OCI-LY3 (cell line): ENCODE data around the gene ARMC3.

Source experiments
- EZH2phosphoT487 ChIP-seq: fragments of 200-600 bp; shearing (Covaris generic); IDR thresholded peaks from 2 replicates; pipeline ENCODE4 v1.6.1; 2018; ENCODE audit warnings: antibody characterized with exemption, mixed run types, low read depth
- TF ChIP-seq, protein P1 (sequence below): fragments of 200-600, 300-600 bp; sonication (generic); IDR thresholded peaks from 2 replicates; pipeline ENCODE4 v1.5.1; 2014; ENCODE audit warnings: antibody characterized with exemption, low read length, low read depth

- TF ChIP-seq, protein P1, sequence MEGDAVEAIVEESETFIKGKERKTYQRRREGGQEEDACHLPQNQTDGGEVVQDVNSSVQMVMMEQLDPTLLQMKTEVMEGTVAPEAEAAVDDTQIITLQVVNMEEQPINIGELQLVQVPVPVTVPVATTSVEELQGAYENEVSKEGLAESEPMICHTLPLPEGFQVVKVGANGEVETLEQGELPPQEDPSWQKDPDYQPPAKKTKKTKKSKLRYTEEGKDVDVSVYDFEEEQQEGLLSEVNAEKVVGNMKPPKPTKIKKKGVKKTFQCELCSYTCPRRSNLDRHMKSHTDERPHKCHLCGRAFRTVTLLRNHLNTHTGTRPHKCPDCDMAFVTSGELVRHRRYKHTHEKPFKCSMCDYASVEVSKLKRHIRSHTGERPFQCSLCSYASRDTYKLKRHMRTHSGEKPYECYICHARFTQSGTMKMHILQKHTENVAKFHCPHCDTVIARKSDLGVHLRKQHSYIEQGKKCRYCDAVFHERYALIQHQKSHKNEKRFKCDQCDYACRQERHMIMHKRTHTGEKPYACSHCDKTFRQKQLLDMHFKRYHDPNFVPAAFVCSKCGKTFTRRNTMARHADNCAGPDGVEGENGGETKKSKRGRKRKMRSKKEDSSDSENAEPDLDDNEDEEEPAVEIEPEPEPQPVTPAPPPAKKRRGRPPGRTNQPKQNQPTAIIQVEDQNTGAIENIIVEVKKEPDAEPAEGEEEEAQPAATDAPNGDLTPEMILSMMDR, result no peak
- TF ChIP-seq EZH2phosphoT487, result no peak
These were observed 27.1 kb downstream of the ARMC3 start for GRCh38 chr10:22954970-22955369.
